IMR-90 (cell line): Measurements from ENCODE around the gene ANO1. TPM values are rescaled to one million over a fixed set of nuclear protein-coding genes. Genes with fewer than 3 reads are reported as not detected.

Source experiments
- ATAC-seq: fragments of 200-7000 bp; cut with Tn5 transposase; 2 replicates; pipeline ENCODE4 v1.9.1; 2020; ENCODE audit warnings: low read depth, mild to moderate bottlenecking, moderate library complexity
- BruUV-seq: library from RNA; stranded (reverse); fragments of 400-500 nt; replicated peaks from 2 replicates; lab custom pipeline; 2021; lab: Mats Ljungman, UMichigan
- CTCF ChIA-PET: fragments of 300-600 bp; formaldehyde crosslinking; extraction: SDS; loops from one replicate; lab custom pipeline; 2021; ENCODE audit warnings: antibody characterized with exemption; lab: Yijun Ruan, JAX
- POLR2A ChIA-PET: fragments of 300-600 bp; sonication (Branson Sonifier 250); formaldehyde crosslinking; loops from one replicate; lab custom pipeline; 2022; ENCODE audit warnings: antibody characterized with exemption; ENCODE audit not compliant: unreplicated experiment; lab: Charles Lee
- DNase-seq: peaks from one replicate; pipeline ENCODE4 v3.0.0; 2013
- H2AFZ ChIP-seq: replicated peaks from 2 replicates; pipeline ENCODE3; 2013; ENCODE audit warnings: low read length, mild to moderate bottlenecking; ENCODE audit not compliant: poor library complexity
- H2AK5ac ChIP-seq: 2 replicates; pipeline ENCODE4 v1.6.1; 2013; ENCODE audit warnings: low read depth, low read length, inconsistent platforms
- H2AK9ac ChIP-seq: replicated peaks from 2 replicates; pipeline ENCODE3; 2013; ENCODE audit warnings: mild to moderate bottlenecking, low read depth, low read length, moderate library complexity; ENCODE audit not compliant: poor library complexity
- H2BK120ac ChIP-seq: 2 replicates; pipeline ENCODE4 v1.6.1; 2013; ENCODE audit warnings: low read depth, low read length, inconsistent platforms
- H2BK15ac ChIP-seq: 3 replicates; pipeline ENCODE4 v1.6.1; 2013; ENCODE audit warnings: low read depth, low read length, inconsistent platforms
- H2BK20ac ChIP-seq: 2 replicates; pipeline ENCODE4 v1.6.1; 2013; ENCODE audit warnings: low read depth, mild to moderate bottlenecking, inconsistent platforms, low read length, moderate library complexity
- H2BK5ac ChIP-seq: 2 replicates; pipeline ENCODE4 v1.6.1; 2013; ENCODE audit warnings: mild to moderate bottlenecking, low read depth, low read length, inconsistent platforms; ENCODE audit not compliant: poor library complexity, severe bottlenecking
- H3K14ac ChIP-seq: replicated peaks from 2 replicates; pipeline ENCODE4 v1.6.1; 2013; ENCODE audit warnings: low read depth, low read length, inconsistent platforms
- H3K18ac ChIP-seq: 2 replicates; pipeline ENCODE4 v1.6.1; 2013; ENCODE audit warnings: low read depth, low read length, control low read depth
- H3K23ac ChIP-seq: 2 replicates; pipeline ENCODE4 v1.6.1; 2013; ENCODE audit warnings: low read depth, low read length, inconsistent platforms
- H3K27ac ChIP-seq: 2 replicates; pipeline ENCODE4 v1.5.1; 2013; ENCODE audit warnings: mild to moderate bottlenecking, control low read depth, low read length; ENCODE audit not compliant: insufficient read depth
- H3K27me3 ChIP-seq: 2 replicates; pipeline ENCODE4 v1.6.1; 2013; ENCODE audit warnings: low read length; ENCODE audit not compliant: control insufficient read depth, insufficient read depth
- H3K36me3 ChIP-seq: 2 replicates; pipeline ENCODE4 v1.6.1; 2013; ENCODE audit warnings: low read length, mixed read lengths; ENCODE audit not compliant: control insufficient read depth, insufficient read depth
- H3K4ac ChIP-seq: 2 replicates; pipeline ENCODE4 v1.6.1; 2013; ENCODE audit warnings: low read depth, low read length, inconsistent platforms
- H3K4me1 ChIP-seq: 2 replicates; pipeline ENCODE4 v1.6.1; 2013; ENCODE audit warnings: low read length, mixed read lengths; ENCODE audit not compliant: control insufficient read depth, insufficient read depth
- H3K4me2 ChIP-seq: 2 replicates; pipeline ENCODE4 v1.6.1; 2013; ENCODE audit warnings: low read depth, mild to moderate bottlenecking, control low read depth, low read length, moderate library complexity
- H3K4me3 ChIP-seq: 2 replicates; pipeline ENCODE4 v1.5.1; 2013; ENCODE audit warnings: low read depth, mild to moderate bottlenecking, control low read depth, low read length, moderate library complexity; ENCODE audit not compliant: insufficient read depth
- H3K56ac ChIP-seq: 2 replicates; pipeline ENCODE4 v1.6.1; 2013; ENCODE audit warnings: low read length, inconsistent platforms; ENCODE audit not compliant: insufficient read depth; ENCODE audit errors: extremely low read depth
- H3K79me1 ChIP-seq, 2 experiments: 2 replicates each; pipeline ENCODE4 v1.6.1; 2013; ENCODE audit warnings: low read length in 2 of 2, inconsistent platforms in 1 of 2, low read depth in 1 of 2
- H3K9ac ChIP-seq: 2 replicates; pipeline ENCODE4 v1.6.1; 2013; ENCODE audit warnings: low read depth, low read length, control low read depth
- H3K9me1 ChIP-seq: 2 replicates; pipeline ENCODE4 v1.6.1; 2013; ENCODE audit warnings: low read length, inconsistent platforms; ENCODE audit not compliant: insufficient read depth
- H3K9me3 ChIP-seq: 2 replicates; pipeline ENCODE4 v1.6.1; 2013; ENCODE audit warnings: low read length; ENCODE audit not compliant: control insufficient read depth, insufficient read depth
- H4K20me1 ChIP-seq: 2 replicates; pipeline ENCODE4 v1.6.1; 2013; ENCODE audit warnings: low read length, inconsistent platforms; ENCODE audit not compliant: insufficient read depth
- H4K5ac ChIP-seq: 2 replicates; pipeline ENCODE4 v1.6.1; 2013; ENCODE audit warnings: mild to moderate bottlenecking, low read depth, low read length, control low read depth
- H4K8ac ChIP-seq, 2 experiments: 2 replicates each; pipeline ENCODE4 v1.6.1; 2013; ENCODE audit warnings: low read depth in 2 of 2, low read length in 2 of 2, control low read depth in 1 of 2, inconsistent platforms in 1 of 2
- H4K91ac ChIP-seq: 2 replicates; pipeline ENCODE4 v1.6.1; 2013; ENCODE audit warnings: low read depth, low read length, inconsistent platforms; ENCODE audit not compliant: insufficient read depth
- BHLHE40 ChIP-seq: fragments of 150-350 bp; IDR thresholded peaks from 2 replicates; pipeline ENCODE4 v1.6.1; 2016; ENCODE audit warnings: mild to moderate bottlenecking, low read depth, low read length
- CEBPB ChIP-seq: IDR thresholded peaks from 2 replicates; pipeline ENCODE4 v1.6.1; 2012; ENCODE audit warnings: low read depth, low read length, improper control_type of control experiment
- CHD1 ChIP-seq: IDR thresholded peaks from 2 replicates; pipeline ENCODE4 v1.6.1; 2012; ENCODE audit warnings: low read depth, low read length, improper control_type of control experiment
- FOS ChIP-seq: fragments of 150-350 bp; IDR thresholded peaks from 2 replicates; pipeline ENCODE4 v1.6.1; 2016; ENCODE audit warnings: low read depth, low read length
- MAFK ChIP-seq: IDR thresholded peaks from 2 replicates; pipeline ENCODE4 v1.6.1; 2012; ENCODE audit warnings: low read depth, low read length, improper control_type of control experiment
- MAZ ChIP-seq: IDR thresholded peaks from 2 replicates; pipeline ENCODE4 v1.6.1; 2012; ENCODE audit warnings: low read depth, mild to moderate bottlenecking, low read length, improper control_type of control experiment, moderate library complexity, borderline replicate concordance
- MXI1 ChIP-seq: IDR thresholded peaks from 2 replicates; pipeline ENCODE4 v1.6.1; 2012; ENCODE audit warnings: low read depth, mild to moderate bottlenecking, low read length, moderate library complexity, borderline replicate concordance
- NFE2L2 ChIP-seq: fragments of 150-350 bp; IDR thresholded peaks from 2 replicates; pipeline ENCODE4 v1.6.1; 2016; ENCODE audit warnings: low read depth, mild to moderate bottlenecking, low read length
- POLR2A ChIP-seq: IDR thresholded peaks from 2 replicates; pipeline ENCODE4 v1.6.1; 2012; ENCODE audit warnings: mild to moderate bottlenecking, low read depth, low read length
- RAD21 ChIP-seq: IDR thresholded peaks from 2 replicates; pipeline ENCODE4 v1.6.1; 2012; ENCODE audit warnings: low read length, improper control_type of control experiment
- RCOR1 ChIP-seq: IDR thresholded peaks from 2 replicates; pipeline ENCODE4 v1.6.1; 2012; ENCODE audit warnings: mild to moderate bottlenecking, low read length, improper control_type of control experiment; ENCODE audit not compliant: insufficient replicate concordance
- RFX5 ChIP-seq: IDR thresholded peaks from 2 replicates; pipeline ENCODE4 v1.8.0; 2012; ENCODE audit warnings: low read depth, mild to moderate bottlenecking, low read length, moderate library complexity
- SMC3 ChIP-seq: fragments of 150-350 bp; IDR thresholded peaks from 2 replicates; pipeline ENCODE4 v1.6.1; 2016; ENCODE audit warnings: low read depth, mild to moderate bottlenecking, antibody characterized with exemption, low read length, moderate library complexity
- WGBS, 2 experiments: methylation state at CpG; one replicate each; pipeline versions ENCODE4 v1.1.5 to v1.1.7; 2013; ENCODE audit warnings: missing lambda C conversion rate in 2 of 2; ENCODE audit not compliant: insufficient read length in 1 of 2; ENCODE audit errors: extremely low coverage in 2 of 2; 5-methylcytosine and 5-hydroxymethylcytosine counted together
- dilution Hi-C: fragments of 300-500 bp; cut with HindIII; formaldehyde crosslinking; loops from one replicate; pipeline ENCODE4 v1.14.3; 2018; ENCODE audit warnings: low sequenced_read_pairs; ENCODE audit not compliant: unreplicated experiment
- in situ Hi-C: fragments of 300-500 bp; cut with MboI; formaldehyde crosslinking; loops from 3 replicates; pipeline ENCODE4 v1.14.3; 2019; ENCODE audit warnings: low sequenced_read_pairs, inconsistent platforms, mixed read lengths
- intact Hi-C: fragments of 100-400 bp; cut with micrococcal nuclease; formaldehyde crosslinking; loops from 2 replicates; pipeline ENCODE4 v1.10.0; 2022
- polyA plus RNA-seq, 3 experiments: library from polyadenylated mRNA; depleted of rRNA; stranded (reverse); fragments of >200 nt; gene quantifications; 2 replicates each; pipeline ENCODE4 v1.2.3, GENCODE V29; 2012; ENCODE audit warnings: low replicate concordance in 1 of 3
- total RNA-seq: library from RNA; depleted of rRNA; stranded (reverse); fragments of >200 nt; gene quantifications from 2 replicates; pipeline ENCODE4 v1.2.3, GENCODE V29; 2012
- TF ChIP-seq, protein P1 (sequence below): conservative IDR thresholded peaks from 2 replicates; pipeline ENCODE4 v1.5.1; 2012; ENCODE audit warnings: mild to moderate bottlenecking, low read depth, low read length, improper control_type of control experiment
- TF ChIP-seq, protein P2 (sequence below): fragments of 150-350 bp; IDR thresholded peaks from 2 replicates; pipeline ENCODE4 v1.6.1; 2016; ENCODE audit warnings: low read depth, mild to moderate bottlenecking, low read length, moderate library complexity, borderline replicate concordance
- TF ChIP-seq, protein P3 (sequence below): fragments of 150-350 bp; IDR thresholded peaks from 2 replicates; pipeline ENCODE4 v1.6.1; 2017; ENCODE audit warnings: mild to moderate bottlenecking, antibody characterized with exemption, low read length, low read depth

The ANO1 gene
- total and polyA plus RNA-seq, 2 of the 4 experiments (the other 2 are of a cell fraction) = 4.1 to 10.7 TPM

DNA sequence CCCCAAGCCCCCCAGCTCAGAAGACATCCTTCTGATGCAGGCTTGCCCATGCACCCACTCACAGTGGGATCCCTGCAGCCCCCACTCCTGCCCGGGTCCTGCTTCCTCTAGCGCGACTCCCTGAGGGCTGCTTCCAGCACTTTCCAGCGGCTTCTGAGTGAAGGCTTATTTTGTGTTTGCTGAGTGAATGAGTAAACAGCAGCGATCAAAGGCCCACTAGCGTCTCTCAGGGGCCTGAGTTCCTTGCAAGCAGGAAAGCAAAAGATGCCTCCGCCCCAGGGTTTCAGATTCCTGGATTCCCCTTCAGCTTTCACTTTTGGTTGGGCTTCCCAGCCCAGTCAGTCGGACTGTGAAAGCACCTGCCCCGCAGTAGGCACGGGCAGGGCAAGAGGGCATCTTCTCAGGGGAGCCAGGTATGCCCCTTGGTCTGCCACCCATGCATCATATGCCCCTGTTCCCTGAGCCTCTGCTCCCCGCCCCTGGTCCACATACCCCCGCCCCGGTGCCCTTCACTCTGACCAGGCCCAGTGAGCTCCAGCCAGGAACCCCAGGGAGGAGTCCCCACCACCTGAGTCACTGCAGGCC lies 134.2 kb downstream of the ANO1 start:
- DNase-seq (no peak), ATAC-seq (no peak; the same call in 1 of the 2 replicates)
- Histone ChIP-seq H4K91ac (no peak overlapping the region), H2AK5ac (no peak overlapping the region), H2BK120ac (no peak overlapping the region), H2BK15ac (no peak overlapping the region), H3K27ac (no peak overlapping the region), H2BK20ac (no peak overlapping the region), H3K9ac (no peak overlapping the region), H3K56ac (no peak overlapping the region), H3K79me1 (peaks cover 7 to 29% of the 10 kb centered on the region in 2 experiments; a peak in 3 of 4 replicates), H3K14ac (no peak overlapping the region), H3K4me1 (no peaks in the 10 kb centered on the region), H3K4me3 (no peak overlapping the region), H3K23ac (no peak overlapping the region), H3K36me3 (peaks cover 18% of the 10 kb centered on the region), H2AFZ (peak overlapping the region; percentile 41), H3K4me2 (0 out of 2 replicates have a peak overlapping the region, but pooled peaks have one; percentile 54), H3K18ac (no peak overlapping the region), H4K8ac (no peak overlapping the region), H3K4ac (no peak overlapping the region), H3K27me3 (peaks cover 2% of the 10 kb centered on the region; the same call in 1 of the 2 replicates), H4K20me1 (peaks cover 34% of the 10 kb centered on the region), H3K9me1 (peaks cover 3% of the 10 kb centered on the region; the same call in 1 of the 2 replicates), H4K5ac (no peak overlapping the region), H2BK5ac (no peak overlapping the region), H3K9me3 (no peaks in the 10 kb centered on the region), H2AK9ac (peak overlapping the region; percentile 9)
- no TSS peak for BruUV-seq
- dilution Hi-C loops = no loop called here
- ChIA-PET CTCF (no interaction called here), POLR2A (no interaction called here)
- WGBS, 2 experiments = 71% methylated on average over 5 of the region's 13 CpGs; no CpG with 5 or more reads in 1 of the 2 experiments
- in situ Hi-C loops = no loop called here
- TF ChIP-seq POLR2A (no peak), MXI1 (no peak), NFE2L2 (no peak), FOS (no peak), RAD21 (no peak), BHLHE40 (no peak), MAFK (no peak), SMC3 (no peak), RFX5 (no peak), CHD1 (no peak), MAZ (no peak), CEBPB (no peak), RCOR1 (no peak)
- TF ChIP-seq, protein P1, sequence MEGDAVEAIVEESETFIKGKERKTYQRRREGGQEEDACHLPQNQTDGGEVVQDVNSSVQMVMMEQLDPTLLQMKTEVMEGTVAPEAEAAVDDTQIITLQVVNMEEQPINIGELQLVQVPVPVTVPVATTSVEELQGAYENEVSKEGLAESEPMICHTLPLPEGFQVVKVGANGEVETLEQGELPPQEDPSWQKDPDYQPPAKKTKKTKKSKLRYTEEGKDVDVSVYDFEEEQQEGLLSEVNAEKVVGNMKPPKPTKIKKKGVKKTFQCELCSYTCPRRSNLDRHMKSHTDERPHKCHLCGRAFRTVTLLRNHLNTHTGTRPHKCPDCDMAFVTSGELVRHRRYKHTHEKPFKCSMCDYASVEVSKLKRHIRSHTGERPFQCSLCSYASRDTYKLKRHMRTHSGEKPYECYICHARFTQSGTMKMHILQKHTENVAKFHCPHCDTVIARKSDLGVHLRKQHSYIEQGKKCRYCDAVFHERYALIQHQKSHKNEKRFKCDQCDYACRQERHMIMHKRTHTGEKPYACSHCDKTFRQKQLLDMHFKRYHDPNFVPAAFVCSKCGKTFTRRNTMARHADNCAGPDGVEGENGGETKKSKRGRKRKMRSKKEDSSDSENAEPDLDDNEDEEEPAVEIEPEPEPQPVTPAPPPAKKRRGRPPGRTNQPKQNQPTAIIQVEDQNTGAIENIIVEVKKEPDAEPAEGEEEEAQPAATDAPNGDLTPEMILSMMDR = no peak
- TF ChIP-seq, protein P2, sequence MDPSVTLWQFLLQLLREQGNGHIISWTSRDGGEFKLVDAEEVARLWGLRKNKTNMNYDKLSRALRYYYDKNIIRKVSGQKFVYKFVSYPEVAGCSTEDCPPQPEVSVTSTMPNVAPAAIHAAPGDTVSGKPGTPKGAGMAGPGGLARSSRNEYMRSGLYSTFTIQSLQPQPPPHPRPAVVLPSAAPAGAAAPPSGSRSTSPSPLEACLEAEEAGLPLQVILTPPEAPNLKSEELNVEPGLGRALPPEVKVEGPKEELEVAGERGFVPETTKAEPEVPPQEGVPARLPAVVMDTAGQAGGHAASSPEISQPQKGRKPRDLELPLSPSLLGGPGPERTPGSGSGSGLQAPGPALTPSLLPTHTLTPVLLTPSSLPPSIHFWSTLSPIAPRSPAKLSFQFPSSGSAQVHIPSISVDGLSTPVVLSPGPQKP = no peak
- TF ChIP-seq, protein P3, sequence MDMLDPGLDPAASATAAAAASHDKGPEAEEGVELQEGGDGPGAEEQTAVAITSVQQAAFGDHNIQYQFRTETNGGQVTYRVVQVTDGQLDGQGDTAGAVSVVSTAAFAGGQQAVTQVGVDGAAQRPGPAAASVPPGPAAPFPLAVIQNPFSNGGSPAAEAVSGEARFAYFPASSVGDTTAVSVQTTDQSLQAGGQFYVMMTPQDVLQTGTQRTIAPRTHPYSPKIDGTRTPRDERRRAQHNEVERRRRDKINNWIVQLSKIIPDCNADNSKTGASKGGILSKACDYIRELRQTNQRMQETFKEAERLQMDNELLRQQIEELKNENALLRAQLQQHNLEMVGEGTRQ = no peak
- intact Hi-C loops = no loop called here
